Uterus (tissue), 4 donors: ENCODE measurements around the gene AVPI1. TPM values are rescaled to one million over a fixed set of nuclear protein-coding genes. Genes with fewer than 3 reads are reported as not detected.

ENCODE experiments used
- DNase-seq, 2 donors: peaks; one replicate each; pipeline ENCODE4 v3.0.0-alpha.2; 2019 to 2020
- H3K27ac ChIP-seq, 2 donors: fragments of 200-600 bp; sonication (generic); 1 replicate in 1 of 2; 2 replicates in 1 of 2; pipeline ENCODE4 v1.5.1; 2016 to 2018
- H3K27me3 ChIP-seq, 2 donors: fragments of 200-600 bp; sonication (generic); one replicate each; pipeline ENCODE4 v1.5.1; 2018 to 2019; ENCODE audit warnings: control low read depth in 1 of 2
- H3K36me3 ChIP-seq, 2 donors: fragments of 200-600 bp; sonication (generic); one replicate each; pipeline ENCODE4 v1.5.1; 2019; ENCODE audit warnings: control low read depth in 1 of 2
- H3K4me1 ChIP-seq, 2 donors: fragments of 200-600 bp; sonication (generic); one replicate each; pipeline ENCODE4 v1.5.1; 2018 to 2019; ENCODE audit warnings: control low read depth in 1 of 2
- H3K4me3 ChIP-seq, 2 donors: fragments of 200-600 bp; sonication (generic); 1 replicate in 1 of 2; 2 replicates in 1 of 2; pipeline ENCODE4 v1.5.1; 2018 to 2019; ENCODE audit warnings: mild to moderate bottlenecking in 1 of 2
- H3K9me3 ChIP-seq, 2 donors: fragments of 200-600 bp; sonication (generic); one replicate each; pipeline ENCODE4 v1.5.1; 2019; ENCODE audit warnings: control low read depth in 1 of 2
- POLR2A ChIP-seq, 2 donors: fragments of 450-650 bp; IDR thresholded peaks; one replicate each; pipeline ENCODE4 v1.6.1; 2016; ENCODE audit warnings: antibody characterized with exemption in 2 of 2, mild to moderate bottlenecking in 1 of 2, moderate library complexity in 1 of 2
- intact Hi-C: fragments of 100-400 bp; cut with DNase I; formaldehyde crosslinking; loops from one replicate; pipeline ENCODE4 v1.15.1; 2023; ENCODE audit warnings: low total_unique reads
- total RNA-seq, 4 donors: library from RNA; depleted of rRNA in 3 of 4; stranded (reverse); fragments of >200 nt in 3 of 4; gene quantifications; one replicate each; pipeline versions ENCODE4 v1.1.0 to v1.2.4, GENCODE V29; 2014 to 2023
- TF ChIP-seq, protein P1 (sequence below), 4 experiments: fragments of 200-600 bp in 2 of 4; fragments of 450-650 bp in 2 of 4; sonication (generic) in 2 of 4; IDR thresholded peaks; one replicate each; pipeline ENCODE4 v1.5.1; 2016 to 2019; ENCODE audit warnings: antibody characterized with exemption in 4 of 4, mild to moderate bottlenecking in 2 of 4, moderate library complexity in 1 of 4
- donor health status: DM: yes; HTN: yes; CAD: no.

AVPI1 gene
- total RNA-seq, 4 donors from 2014 or later = 0.51 to 15.1 (median 10.8) TPM

DNA sequence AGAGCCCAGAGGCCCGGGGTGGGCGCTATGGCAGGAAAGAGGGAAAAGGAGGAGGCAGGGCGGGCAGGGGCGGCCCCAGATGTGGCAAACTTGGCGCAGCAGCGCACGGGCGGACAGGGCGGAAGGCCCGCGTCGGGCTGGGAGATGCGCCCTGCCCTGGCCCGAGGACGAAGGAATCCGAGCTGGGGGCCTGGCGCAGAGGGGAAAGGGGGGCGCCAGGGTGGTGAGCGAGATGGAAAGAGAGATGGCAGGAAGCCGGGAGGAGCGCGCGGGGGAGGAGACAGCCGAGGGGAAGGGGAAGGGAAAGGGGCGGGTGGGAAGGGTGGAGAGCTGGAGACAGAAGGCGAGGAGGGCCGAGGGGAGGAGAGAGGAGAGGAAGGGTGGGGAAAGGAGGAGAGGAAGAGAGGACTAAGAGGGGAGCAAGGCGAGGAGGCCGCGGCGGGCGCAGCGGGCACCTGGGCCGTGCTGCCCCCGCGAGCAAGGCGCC lies 26.3 kb upstream of the AVPI1 start, which contains the start of gene MARVELD1:
TSS of gene MARVELD1 (plus strand) at position 392 of the 487 bp plus-strand sequence. CDS start 147 bp downstream, outside the sequence.
- no peaks in the 10 kb centered on the region for H3K36me3 ChIP-seq
- H3K4me3 ChIP-seq = peak within 1 kb of the TSS; percentile 52 to 80
- H3K27ac ChIP-seq = peak within 1 kb of the TSS; percentile 95 to 98
- peak in 1 of 2 donors; percentile 11 for TF ChIP-seq POLR2A (IDR thresholded peaks at IDR 0.05)
- TF ChIP-seq, protein P1, sequence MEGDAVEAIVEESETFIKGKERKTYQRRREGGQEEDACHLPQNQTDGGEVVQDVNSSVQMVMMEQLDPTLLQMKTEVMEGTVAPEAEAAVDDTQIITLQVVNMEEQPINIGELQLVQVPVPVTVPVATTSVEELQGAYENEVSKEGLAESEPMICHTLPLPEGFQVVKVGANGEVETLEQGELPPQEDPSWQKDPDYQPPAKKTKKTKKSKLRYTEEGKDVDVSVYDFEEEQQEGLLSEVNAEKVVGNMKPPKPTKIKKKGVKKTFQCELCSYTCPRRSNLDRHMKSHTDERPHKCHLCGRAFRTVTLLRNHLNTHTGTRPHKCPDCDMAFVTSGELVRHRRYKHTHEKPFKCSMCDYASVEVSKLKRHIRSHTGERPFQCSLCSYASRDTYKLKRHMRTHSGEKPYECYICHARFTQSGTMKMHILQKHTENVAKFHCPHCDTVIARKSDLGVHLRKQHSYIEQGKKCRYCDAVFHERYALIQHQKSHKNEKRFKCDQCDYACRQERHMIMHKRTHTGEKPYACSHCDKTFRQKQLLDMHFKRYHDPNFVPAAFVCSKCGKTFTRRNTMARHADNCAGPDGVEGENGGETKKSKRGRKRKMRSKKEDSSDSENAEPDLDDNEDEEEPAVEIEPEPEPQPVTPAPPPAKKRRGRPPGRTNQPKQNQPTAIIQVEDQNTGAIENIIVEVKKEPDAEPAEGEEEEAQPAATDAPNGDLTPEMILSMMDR (IDR thresholded peaks at IDR 0.05) = no peak
- H3K4me1 ChIP-seq = peaks cover 5 to 9% of the 10 kb centered on the region in 2 donors
- intact Hi-C loops = no loop called here
- H3K9me3 ChIP-seq = no peaks in the 10 kb centered on the region
- peak; percentile 89 to 92 for DNase-seq
- H3K27me3 ChIP-seq = no peaks in the 10 kb centered on the region

DNA sequence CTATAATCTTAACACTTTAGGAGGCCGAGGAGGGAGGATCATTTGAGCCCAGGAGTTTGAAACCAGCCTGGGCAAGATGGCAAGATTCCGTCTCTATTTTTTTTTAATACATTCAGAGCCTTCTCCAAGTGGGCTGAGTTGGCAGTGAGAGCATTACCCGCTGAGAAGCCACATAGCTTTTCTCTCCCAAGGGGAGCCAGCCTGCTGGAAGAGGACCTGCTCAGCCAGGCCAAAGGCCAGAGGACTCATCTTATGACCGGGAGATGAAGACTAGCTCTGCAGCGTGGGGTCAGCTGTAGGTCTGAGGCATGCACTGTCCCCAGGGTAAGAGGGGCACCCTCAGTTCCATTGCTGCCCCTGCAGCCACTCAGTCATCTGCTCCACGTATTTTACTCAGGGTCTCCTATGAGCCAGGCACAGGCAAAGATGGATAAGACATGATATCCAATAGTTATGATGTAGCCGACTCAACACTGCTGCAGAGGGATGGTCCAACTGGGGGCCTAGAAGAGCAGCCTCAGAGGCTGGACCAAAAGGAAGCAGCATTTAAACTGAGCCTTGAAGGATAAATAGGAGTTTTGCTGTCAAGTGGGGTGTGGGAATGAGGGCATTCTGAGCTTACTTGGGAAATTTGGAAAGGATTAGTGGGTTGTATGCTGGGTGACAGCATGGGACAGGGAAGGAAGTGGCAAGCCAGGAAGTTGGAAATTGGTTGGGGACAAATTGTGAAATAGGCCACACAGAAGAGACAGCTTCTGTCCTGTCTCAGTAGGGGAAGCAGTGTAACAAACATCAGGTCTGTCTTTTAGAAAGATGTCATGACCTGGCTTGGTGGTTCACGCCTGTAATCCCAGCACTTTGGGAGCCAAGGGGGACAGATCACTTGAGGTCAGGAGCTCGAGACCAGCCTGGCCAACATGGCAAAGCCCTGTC lies 24.9 kb upstream of the AVPI1 start:
- no peak for TF ChIP-seq POLR2A (IDR thresholded peaks at IDR 0.05)
- TF ChIP-seq, protein P1 (IDR thresholded peaks at IDR 0.05) = no peak
- DNase-seq = no peak
- H3K4me3 ChIP-seq = no peak overlapping the region
- intact Hi-C loops = no loop called here
- peak overlapping the region; percentile 95 to 98 for H3K27ac ChIP-seq
- H3K4me1 ChIP-seq = peaks cover 5 to 9% of the 10 kb centered on the region in 2 donors
- H3K9me3 ChIP-seq = no peaks in the 10 kb centered on the region
- H3K36me3 ChIP-seq = no peaks in the 10 kb centered on the region
- no peaks in the 10 kb centered on the region for H3K27me3 ChIP-seq

DNA sequence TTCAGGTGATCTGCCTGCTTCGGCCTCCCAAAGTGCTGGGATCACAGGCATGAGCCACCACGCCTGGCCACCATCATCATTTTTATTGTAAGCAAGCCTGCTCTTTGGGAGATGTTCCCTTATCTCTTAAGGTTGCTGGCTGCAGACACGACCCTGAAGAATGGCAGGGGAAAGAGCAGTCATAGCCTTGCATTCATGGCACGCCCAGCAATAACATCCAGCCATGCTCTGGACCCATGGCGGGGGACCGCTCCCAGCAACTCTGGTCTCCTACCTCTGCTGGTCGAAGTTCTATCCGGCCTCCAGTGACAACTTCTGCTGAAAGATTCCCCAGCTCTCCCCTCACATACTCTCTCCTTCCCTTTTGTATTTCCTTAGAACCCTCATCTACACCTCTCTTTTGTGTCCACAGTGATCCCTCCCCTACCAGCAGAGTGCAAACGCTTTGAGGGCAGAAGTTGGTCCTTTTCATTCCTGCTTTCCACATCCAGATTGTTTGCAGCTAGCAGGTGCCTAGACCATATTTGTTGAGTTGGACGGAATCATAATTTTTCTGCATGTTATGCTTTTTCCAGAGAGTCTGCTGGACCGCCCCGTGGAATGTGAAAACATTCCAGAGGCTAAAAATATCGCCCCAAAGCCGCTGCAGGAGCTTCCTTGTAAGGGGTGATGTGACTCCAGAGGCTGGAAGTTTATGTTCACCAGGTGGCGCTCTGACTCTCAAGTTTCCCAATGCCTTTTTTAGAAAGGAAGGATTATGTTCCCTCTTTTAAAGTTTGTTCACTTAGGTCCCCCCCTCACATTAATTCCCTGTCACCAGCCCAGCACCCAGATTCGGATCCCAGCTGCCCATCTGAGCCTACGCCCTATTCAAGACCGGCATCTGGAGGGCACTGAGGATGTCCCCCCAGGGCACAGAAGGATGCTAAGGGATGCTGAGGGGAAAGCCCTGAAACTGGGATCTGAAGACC lies 22.2 kb upstream of the AVPI1 start:
- H3K36me3 ChIP-seq = no peaks in the 10 kb centered on the region
- peak overlapping the region in 1 of 2 donors; percentile 2 for H3K4me3 ChIP-seq
- H3K9me3 ChIP-seq = no peaks in the 10 kb centered on the region
- no peaks in the 10 kb centered on the region for H3K27me3 ChIP-seq
- peak; percentile 87 to 90 for DNase-seq
- intact Hi-C loops = no loop called here
- H3K27ac ChIP-seq = peak overlapping the region; percentile 71 to 80
- H3K4me1 ChIP-seq = peaks cover 0 to 5% of the 10 kb centered on the region in 2 donors
- TF ChIP-seq POLR2A (IDR thresholded peaks at IDR 0.05) = no peak
- TF ChIP-seq, protein P1 (IDR thresholded peaks at IDR 0.05) = peak; percentile 70 to 78 (median 75)

DNA sequence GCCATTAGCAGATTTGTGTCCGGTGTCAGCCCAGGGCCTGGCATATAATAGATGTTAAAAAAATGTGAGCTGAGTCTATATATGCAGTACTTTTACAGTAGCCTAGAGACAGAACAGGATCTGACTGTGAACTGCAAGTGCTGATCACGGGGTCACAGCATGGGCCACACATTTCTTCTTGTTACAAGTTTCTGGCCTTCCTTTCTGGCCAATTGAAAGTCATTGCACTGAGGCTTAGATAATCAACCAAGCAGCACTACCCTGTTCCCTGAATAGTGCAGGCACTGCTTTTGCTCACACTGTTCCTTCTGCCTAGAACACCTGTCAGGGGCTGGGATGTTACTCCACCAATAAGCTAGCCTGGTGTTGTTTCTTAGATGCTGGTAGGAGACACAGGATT lies 21.1 kb upstream of the AVPI1 start:
- no peak overlapping the region for H3K27ac ChIP-seq
- TF ChIP-seq, protein P1 (IDR thresholded peaks at IDR 0.05) = no peak
- no peak for TF ChIP-seq POLR2A (IDR thresholded peaks at IDR 0.05)
- H3K4me3 ChIP-seq = no peak overlapping the region
- no peaks in the 10 kb centered on the region for H3K27me3 ChIP-seq
- no peaks in the 10 kb centered on the region for H3K36me3 ChIP-seq
- DNase-seq = no peak
- no peaks in the 10 kb centered on the region for H3K9me3 ChIP-seq
- intact Hi-C loops = no loop called here
- peaks cover 0 to 5% of the 10 kb centered on the region in 2 donors for H3K4me1 ChIP-seq
